Nephron (organoid): ENCODE measurements around the gene CFAP54.

Experiments
- H3K27ac Mint-ChIP-seq, 3 experiments: 2 replicates each; pipeline ENCODE4 v1.8.0; 2020; ENCODE audit warnings: mixed read lengths in 3 of 3, mild to moderate bottlenecking in 2 of 3, moderate library complexity in 1 of 3
- H3K27me3 Mint-ChIP-seq: 2 replicates; pipeline ENCODE4 v1.8.0; 2021; ENCODE audit warnings: low read depth, mild to moderate bottlenecking, moderate library complexity, mixed read lengths
- H3K36me3 Mint-ChIP-seq: 2 replicates; pipeline ENCODE4 v1.8.0; 2020; ENCODE audit warnings: low read depth, mixed read lengths
- H3K4me1 Mint-ChIP-seq: 2 replicates; pipeline ENCODE4 v1.8.0; 2020; ENCODE audit warnings: mixed read lengths
- H3K4me3 Mint-ChIP-seq, 3 experiments: 2 replicates each; pipeline ENCODE4 v1.8.0; 2020; ENCODE audit warnings: mild to moderate bottlenecking in 3 of 3, mixed read lengths in 3 of 3, moderate library complexity in 2 of 3
- H3K9me3 Mint-ChIP-seq: 2 replicates; pipeline ENCODE4 v1.8.0; 2020; ENCODE audit warnings: mixed read lengths
- TF ChIP-seq, protein P1 (sequence below), 3 experiments: fragments of 200-600 bp; sonication (generic); IDR thresholded peaks; one replicate each; pipeline ENCODE4 v1.5.0; 2021; ENCODE audit warnings: antibody characterized with exemption in 3 of 3; ENCODE audit not compliant: unreplicated experiment in 3 of 3

Gene CFAP54

DNA sequence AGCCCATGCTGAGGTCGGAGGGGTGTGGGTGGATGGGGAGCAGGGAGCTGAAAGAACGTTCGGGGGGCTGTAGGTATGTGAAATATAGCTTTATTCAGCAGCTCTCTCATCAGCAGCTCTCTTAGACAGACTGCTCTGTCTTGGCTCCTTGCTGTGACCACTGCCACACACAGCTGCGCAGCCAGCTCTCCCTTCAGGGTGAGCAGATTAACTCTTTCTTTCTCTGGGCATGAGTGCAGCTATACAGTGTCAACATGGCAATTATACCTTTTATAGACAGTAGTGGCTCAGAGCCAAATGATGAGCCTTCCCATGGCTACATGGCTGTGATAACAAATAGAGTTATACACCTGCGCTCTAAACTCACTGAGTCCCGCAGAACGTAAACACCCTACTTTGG is 280.0 kb downstream of the CFAP54 start:
- no peak overlapping the region for H3K4me3 Mint-ChIP-seq
- TF ChIP-seq, protein P1, sequence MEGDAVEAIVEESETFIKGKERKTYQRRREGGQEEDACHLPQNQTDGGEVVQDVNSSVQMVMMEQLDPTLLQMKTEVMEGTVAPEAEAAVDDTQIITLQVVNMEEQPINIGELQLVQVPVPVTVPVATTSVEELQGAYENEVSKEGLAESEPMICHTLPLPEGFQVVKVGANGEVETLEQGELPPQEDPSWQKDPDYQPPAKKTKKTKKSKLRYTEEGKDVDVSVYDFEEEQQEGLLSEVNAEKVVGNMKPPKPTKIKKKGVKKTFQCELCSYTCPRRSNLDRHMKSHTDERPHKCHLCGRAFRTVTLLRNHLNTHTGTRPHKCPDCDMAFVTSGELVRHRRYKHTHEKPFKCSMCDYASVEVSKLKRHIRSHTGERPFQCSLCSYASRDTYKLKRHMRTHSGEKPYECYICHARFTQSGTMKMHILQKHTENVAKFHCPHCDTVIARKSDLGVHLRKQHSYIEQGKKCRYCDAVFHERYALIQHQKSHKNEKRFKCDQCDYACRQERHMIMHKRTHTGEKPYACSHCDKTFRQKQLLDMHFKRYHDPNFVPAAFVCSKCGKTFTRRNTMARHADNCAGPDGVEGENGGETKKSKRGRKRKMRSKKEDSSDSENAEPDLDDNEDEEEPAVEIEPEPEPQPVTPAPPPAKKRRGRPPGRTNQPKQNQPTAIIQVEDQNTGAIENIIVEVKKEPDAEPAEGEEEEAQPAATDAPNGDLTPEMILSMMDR (IDR thresholded peaks at IDR 0.05; ENCODE audit: unreplicated experiment in 3 of 3): no peak
- H3K36me3 Mint-ChIP-seq: no peaks in the 10 kb centered on the region
- H3K27me3 Mint-ChIP-seq: peaks cover 4% of the 10 kb centered on the region
- H3K4me1 Mint-ChIP-seq: peaks cover 6% of the 10 kb centered on the region
- peaks cover 4% of the 10 kb centered on the region for H3K9me3 Mint-ChIP-seq
- H3K27ac Mint-ChIP-seq: no peak overlapping the region

GRCh38 chr12:96770219-96771102 is 281.1 kb downstream of the CFAP54 start:
- H3K27me3 Mint-ChIP-seq: peaks cover 4% of the 10 kb centered on the region
- H3K9me3 Mint-ChIP-seq: peaks cover 4% of the 10 kb centered on the region
- TF ChIP-seq, protein P1 (IDR thresholded peaks at IDR 0.05; ENCODE audit: unreplicated experiment in 3 of 3): no peak
- H3K27ac Mint-ChIP-seq: no peak overlapping the region
- no peaks in the 10 kb centered on the region for H3K36me3 Mint-ChIP-seq
- peaks cover 6% of the 10 kb centered on the region for H3K4me1 Mint-ChIP-seq
- no peak overlapping the region for H3K4me3 Mint-ChIP-seq

DNA sequence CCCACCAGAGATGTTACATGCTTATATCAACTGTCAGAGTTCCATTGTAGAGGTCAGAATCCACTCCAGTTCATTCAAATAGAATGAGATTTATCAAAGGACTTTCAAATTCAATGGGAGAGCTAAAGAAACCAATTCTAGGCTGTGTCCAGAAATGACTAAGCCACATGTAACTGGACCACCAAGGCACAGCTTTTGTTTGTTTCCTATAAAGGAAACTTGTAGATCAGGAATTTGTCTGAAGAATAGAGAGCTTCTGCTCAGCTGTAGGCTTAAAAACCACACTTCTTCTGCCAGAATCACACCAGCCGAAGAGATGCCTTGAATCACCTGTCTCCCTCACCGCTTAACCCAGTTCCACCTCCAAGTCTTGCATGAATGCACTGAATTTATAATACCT is 283.7 kb downstream of the CFAP54 start:
- TF ChIP-seq, protein P1 (IDR thresholded peaks at IDR 0.05; ENCODE audit: unreplicated experiment in 3 of 3): no peak
- H3K4me3 Mint-ChIP-seq: no peak overlapping the region
- H3K27ac Mint-ChIP-seq: no peak overlapping the region
- H3K36me3 Mint-ChIP-seq: no peaks in the 10 kb centered on the region
- peaks cover 4% of the 10 kb centered on the region for H3K9me3 Mint-ChIP-seq
- peaks cover 6% of the 10 kb centered on the region for H3K4me1 Mint-ChIP-seq
- peaks cover 4% of the 10 kb centered on the region for H3K27me3 Mint-ChIP-seq

GRCh38 chr12:96774496-96775256 is 285.3 kb downstream of the CFAP54 start:
- Mint-ChIP-seq H3K4me3 (no peak overlapping the region), H3K9me3 (peaks cover 4% of the 10 kb centered on the region), H3K27ac (no peak overlapping the region), H3K27me3 (no peaks in the 10 kb centered on the region), H3K4me1 (peaks cover 6% of the 10 kb centered on the region), H3K36me3 (no peaks in the 10 kb centered on the region)
- TF ChIP-seq, protein P1 (IDR thresholded peaks at IDR 0.05; ENCODE audit: unreplicated experiment in 3 of 3): no peak

DNA sequence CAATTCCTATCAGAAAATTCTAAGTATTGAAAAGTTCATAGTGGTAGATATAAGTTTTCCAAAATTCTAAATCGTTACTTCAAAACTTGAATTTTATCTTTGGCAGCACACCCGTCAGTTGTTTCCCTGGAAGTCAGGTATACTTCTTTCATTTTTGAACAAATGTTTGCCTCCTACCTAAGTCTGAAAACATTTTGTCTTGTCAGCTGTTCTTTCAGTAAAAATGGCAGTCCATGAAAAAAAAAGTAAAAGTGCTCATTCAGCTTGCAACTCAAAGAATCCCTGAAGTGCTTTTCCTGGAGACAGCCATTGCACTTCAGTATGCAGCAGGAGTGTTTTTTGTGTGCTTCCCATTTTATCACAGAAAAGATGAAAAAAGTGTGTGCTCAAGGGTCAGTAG is 287.5 kb downstream of the CFAP54 start:
- Mint-ChIP-seq H3K9me3 (peaks cover 4% of the 10 kb centered on the region), H3K36me3 (no peaks in the 10 kb centered on the region), H3K4me1 (no peaks in the 10 kb centered on the region), H3K4me3 (no peak overlapping the region), H3K27me3 (no peaks in the 10 kb centered on the region), H3K27ac (no peak overlapping the region)
- TF ChIP-seq, protein P1 (IDR thresholded peaks at IDR 0.05; ENCODE audit: unreplicated experiment in 3 of 3): no peak
